Measurements from ENCODE around the gene CDH16.

GRCh38 chr16:66914541-66914940 is 4.1 kb downstream of the CDH16 start:
- TF ChIP-seq, protein P1, sequence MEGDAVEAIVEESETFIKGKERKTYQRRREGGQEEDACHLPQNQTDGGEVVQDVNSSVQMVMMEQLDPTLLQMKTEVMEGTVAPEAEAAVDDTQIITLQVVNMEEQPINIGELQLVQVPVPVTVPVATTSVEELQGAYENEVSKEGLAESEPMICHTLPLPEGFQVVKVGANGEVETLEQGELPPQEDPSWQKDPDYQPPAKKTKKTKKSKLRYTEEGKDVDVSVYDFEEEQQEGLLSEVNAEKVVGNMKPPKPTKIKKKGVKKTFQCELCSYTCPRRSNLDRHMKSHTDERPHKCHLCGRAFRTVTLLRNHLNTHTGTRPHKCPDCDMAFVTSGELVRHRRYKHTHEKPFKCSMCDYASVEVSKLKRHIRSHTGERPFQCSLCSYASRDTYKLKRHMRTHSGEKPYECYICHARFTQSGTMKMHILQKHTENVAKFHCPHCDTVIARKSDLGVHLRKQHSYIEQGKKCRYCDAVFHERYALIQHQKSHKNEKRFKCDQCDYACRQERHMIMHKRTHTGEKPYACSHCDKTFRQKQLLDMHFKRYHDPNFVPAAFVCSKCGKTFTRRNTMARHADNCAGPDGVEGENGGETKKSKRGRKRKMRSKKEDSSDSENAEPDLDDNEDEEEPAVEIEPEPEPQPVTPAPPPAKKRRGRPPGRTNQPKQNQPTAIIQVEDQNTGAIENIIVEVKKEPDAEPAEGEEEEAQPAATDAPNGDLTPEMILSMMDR (IDR thresholded peaks at IDR 0.05) = no peak
- TF ChIP-seq EP300 (IDR thresholded peaks at IDR 0.05; ENCODE audit: low read depth) = no peak
- TF ChIP-seq POLR2AphosphoS5 (IDR thresholded peaks at IDR 0.05) = no peak
- no peak for TF ChIP-seq POLR2A (IDR thresholded peaks at IDR 0.05)
